ENCODE measurements around the gene SYNM.

DNA sequence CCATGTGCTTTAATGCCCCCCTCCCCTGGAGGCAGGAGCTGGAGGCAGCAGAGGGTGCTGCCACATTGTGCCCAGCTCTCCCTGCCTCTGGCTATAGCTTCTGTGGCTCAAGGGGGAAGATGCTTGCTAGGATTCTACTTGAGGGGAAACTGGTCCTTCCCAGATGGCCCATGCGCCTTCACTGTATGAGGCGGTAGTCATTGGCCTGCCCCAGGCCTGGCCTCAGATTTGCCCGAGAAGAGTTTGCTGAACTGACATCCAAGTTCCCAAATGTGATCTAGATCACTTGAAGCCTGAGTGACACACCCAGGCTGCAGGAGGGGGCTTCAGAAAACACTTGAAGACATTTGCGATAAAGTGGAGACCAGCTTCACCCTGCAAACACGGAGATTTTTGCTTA, 4.1 kb downstream of the SYNM start:
- TF ChIP-seq, protein P1, sequence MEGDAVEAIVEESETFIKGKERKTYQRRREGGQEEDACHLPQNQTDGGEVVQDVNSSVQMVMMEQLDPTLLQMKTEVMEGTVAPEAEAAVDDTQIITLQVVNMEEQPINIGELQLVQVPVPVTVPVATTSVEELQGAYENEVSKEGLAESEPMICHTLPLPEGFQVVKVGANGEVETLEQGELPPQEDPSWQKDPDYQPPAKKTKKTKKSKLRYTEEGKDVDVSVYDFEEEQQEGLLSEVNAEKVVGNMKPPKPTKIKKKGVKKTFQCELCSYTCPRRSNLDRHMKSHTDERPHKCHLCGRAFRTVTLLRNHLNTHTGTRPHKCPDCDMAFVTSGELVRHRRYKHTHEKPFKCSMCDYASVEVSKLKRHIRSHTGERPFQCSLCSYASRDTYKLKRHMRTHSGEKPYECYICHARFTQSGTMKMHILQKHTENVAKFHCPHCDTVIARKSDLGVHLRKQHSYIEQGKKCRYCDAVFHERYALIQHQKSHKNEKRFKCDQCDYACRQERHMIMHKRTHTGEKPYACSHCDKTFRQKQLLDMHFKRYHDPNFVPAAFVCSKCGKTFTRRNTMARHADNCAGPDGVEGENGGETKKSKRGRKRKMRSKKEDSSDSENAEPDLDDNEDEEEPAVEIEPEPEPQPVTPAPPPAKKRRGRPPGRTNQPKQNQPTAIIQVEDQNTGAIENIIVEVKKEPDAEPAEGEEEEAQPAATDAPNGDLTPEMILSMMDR (conservative IDR thresholded peaks at IDR 0.05; ENCODE audit: low read depth, low read length): no peak
- no peak for TF ChIP-seq EZH2 (IDR thresholded peaks at IDR 0.05; ENCODE audit: low read length, unreplicated experiment)
- no peak for TF ChIP-seq EZH2phosphoT487 (IDR thresholded peaks at IDR 0.05; ENCODE audit: borderline replicate concordance, low read length)
